Retinal pigment epithelial cell (primary cell): ENCODE results near the gene SPATA25.

ENCODE experiments used
- DNase-seq: peaks from one replicate; pipeline ENCODE4 v3.0.0-alpha.2; 2010; ENCODE audit warnings: low read depth
- H3K4me3 ChIP-seq: 2 replicates; pipeline ENCODE4 v1.5.1; 2011; ENCODE audit warnings: mild to moderate bottlenecking, low read length, control low read depth, moderate library complexity
- TF ChIP-seq, protein P1 (sequence below): conservative IDR thresholded peaks from 2 replicates; pipeline ENCODE4 v1.5.1; 2011; ENCODE audit warnings: low read depth, low read length, control low read depth, inconsistent platforms

SPATA25 gene

DNA sequence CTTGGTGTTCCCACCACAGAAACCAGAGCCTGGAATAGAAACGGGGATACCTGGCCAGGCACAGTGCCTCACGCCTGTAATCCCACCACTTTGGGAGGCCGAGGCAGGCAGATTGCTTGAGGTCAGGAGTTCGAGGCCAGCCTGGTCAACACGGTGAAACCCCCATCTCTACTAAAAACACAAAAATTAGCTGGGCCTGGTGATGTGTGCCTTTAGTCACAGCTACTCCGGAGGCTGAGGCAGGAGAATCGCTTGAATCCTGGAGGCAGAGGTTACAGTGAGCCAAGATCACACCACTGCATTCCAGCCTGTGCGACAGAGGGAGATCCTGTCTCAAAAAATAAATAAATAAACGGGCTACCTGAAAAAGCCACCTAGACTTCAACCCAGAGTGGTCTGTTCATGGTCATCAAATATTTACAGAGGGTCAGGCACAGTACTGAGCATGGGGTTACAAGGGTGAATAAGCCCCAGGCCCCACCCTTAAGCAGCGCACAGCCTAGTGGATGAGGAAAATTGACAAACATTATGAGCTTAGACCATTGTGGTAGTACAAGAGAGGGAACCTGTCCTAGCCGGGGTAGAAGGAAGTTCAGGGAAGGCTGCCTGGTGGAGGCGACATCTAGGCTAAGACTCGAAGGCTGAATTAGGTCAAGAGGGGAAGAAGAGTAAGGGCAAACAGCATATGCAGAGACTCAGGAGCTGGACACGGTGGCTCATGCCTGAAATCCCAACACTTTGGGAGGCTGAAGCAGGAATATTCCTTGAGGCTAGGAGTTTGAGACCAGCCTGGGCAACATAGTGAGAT is 39.9 kb upstream of the SPATA25 start:
- TF ChIP-seq, protein P1, sequence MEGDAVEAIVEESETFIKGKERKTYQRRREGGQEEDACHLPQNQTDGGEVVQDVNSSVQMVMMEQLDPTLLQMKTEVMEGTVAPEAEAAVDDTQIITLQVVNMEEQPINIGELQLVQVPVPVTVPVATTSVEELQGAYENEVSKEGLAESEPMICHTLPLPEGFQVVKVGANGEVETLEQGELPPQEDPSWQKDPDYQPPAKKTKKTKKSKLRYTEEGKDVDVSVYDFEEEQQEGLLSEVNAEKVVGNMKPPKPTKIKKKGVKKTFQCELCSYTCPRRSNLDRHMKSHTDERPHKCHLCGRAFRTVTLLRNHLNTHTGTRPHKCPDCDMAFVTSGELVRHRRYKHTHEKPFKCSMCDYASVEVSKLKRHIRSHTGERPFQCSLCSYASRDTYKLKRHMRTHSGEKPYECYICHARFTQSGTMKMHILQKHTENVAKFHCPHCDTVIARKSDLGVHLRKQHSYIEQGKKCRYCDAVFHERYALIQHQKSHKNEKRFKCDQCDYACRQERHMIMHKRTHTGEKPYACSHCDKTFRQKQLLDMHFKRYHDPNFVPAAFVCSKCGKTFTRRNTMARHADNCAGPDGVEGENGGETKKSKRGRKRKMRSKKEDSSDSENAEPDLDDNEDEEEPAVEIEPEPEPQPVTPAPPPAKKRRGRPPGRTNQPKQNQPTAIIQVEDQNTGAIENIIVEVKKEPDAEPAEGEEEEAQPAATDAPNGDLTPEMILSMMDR = no peak
- no peak overlapping the region for H3K4me3 ChIP-seq
- DNase-seq = no peak

- TF ChIP-seq, protein P1 = no peak
- DNase-seq = no peak
- H3K4me3 ChIP-seq = no peak overlapping the region
Observed at GRCh38 chr20:45926731-45927070, 39.3 kb upstream of the SPATA25 start.

DNA sequence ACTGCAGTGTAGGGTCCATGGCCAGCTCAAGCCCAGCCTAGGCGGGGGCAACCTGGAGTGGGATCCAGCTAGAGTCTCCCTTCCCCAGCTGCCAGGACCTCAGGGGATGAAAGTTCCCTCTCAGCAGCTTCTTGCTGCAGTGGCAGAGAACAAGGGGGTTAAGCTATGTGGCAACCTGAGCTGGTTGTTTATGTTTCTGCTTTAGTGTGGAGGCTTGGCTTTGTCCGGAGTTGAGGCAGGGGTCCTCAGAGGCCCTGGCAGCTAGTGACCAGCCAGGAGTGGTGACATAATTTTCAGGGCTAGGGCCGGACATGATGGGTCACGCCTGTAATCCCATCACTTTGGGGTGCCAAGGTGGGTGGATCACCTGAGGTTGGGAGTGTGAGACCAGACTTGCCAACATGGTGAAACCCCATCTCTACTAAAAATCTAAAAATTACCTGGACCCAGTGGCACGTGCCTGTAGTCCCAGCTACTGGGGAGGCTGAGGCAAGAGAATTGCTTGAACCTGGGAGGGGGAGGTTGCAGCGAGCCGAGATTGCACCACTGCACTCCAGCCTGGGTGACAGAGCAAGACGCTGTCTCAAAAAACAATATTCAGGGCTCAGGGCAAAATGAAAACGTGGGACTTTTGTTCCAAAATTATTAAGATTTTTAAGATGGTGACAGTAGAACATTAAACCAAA is 38.5 kb upstream of the SPATA25 start:
- no peak for DNase-seq
- H3K4me3 ChIP-seq = no peak overlapping the region
- TF ChIP-seq, protein P1 = no peak

DNA sequence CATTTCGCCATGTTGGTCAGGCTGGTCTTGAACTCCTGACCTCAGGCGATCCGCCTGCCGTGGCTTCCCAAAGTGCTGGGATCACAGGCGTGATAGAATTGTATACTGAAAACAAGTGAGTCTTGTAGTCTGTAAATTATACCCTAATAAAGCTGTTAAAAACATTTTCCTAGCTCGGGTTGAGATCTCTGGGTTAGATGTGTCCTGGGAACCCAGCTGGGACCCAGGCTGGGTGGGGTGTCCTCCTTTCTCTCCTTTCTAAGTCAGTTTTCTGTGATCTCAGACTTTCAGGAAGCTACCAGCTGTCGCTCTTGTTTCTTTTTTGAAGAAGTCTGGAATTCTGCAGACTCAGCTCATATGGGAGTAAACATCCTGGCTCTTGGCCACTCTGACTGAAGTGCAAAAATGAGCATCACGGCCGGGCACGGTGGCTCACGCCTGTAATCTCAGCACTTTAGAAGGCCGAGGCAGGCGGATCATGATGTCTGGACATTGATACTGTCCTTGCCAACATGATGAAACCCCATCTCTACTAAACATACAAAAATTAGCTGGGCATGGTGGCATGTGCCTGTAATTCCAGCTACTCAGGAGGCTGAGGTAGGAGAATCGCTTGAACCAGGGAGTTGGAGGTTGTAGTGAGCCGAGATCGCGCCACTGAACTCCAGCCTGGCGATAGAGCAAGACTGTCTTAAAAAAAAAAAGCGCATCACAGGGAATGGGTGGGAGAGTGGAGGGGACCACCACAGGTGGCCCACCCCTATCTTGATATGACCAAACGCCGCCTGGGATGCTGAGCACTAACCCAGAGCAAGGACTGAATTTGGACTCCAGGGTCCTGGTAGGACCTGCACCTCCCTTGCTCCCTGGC is 37.2 kb upstream of the SPATA25 start:
- no peak overlapping the region for H3K4me3 ChIP-seq
- TF ChIP-seq, protein P1 = no peak
- no peak for DNase-seq

GRCh38 chr20:45921337-45922189 is 34.1 kb upstream of the SPATA25 start:
- DNase-seq = no peak
- TF ChIP-seq, protein P1 = no peak
- no peak overlapping the region for H3K4me3 ChIP-seq
